Suppressor macrophage treated with lipopolysaccharide for 4 hours (primary cell): ENCODE results near the gene ZMYND11.
"Not testable (repeated sequence)": the region's sequence is repeated elsewhere in the genome, so short reads cannot be mapped to it uniquely, and the experiment has no call there.

Experiments used
- DNase-seq: peaks from one replicate; pipeline ENCODE4 v3.0.0-alpha.2; 2020

Gene ZMYND11

GRCh38 chr10:288316-289200 is 153.3 kb downstream of the ZMYND11 start:
- DNase-seq: no peak

- no peak for DNase-seq
Measured at GRCh38 chr10:289581-289980, 154.3 kb downstream of the ZMYND11 start.

- DNase-seq: no peak
Measured at GRCh38 chr10:290026-290725, 154.9 kb downstream of the ZMYND11 start.

GRCh38 chr10:293636-294035 is 158.4 kb downstream of the ZMYND11 start:
- DNase-seq: no peak

GRCh38 chr10:297567-297966 is 162.3 kb downstream of the ZMYND11 start:
- no peak for DNase-seq

GRCh38 chr10:298033-298432 is 162.8 kb downstream of the ZMYND11 start:
- DNase-seq: no peak

GRCh38 chr10:299512-299911 is 164.3 kb downstream of the ZMYND11 start:
- DNase-seq: no peak

- DNase-seq: no peak
Measured at GRCh38 chr10:299969-300368, 164.7 kb downstream of the ZMYND11 start.

GRCh38 chr10:300580-300979 is 165.3 kb downstream of the ZMYND11 start:
- not testable (repeated sequence) for DNase-seq

GRCh38 chr10:301536-301935 is 166.3 kb downstream of the ZMYND11 start:
- DNase-seq: no peak
